ENCODE measurements around the gene EXOSC2. TPM values are rescaled to one million over a fixed set of nuclear protein-coding genes. Genes with fewer than 3 reads are reported as not detected.

Gene EXOSC2
- total and polyA plus RNA-seq, 2 of the 4 experiments (the other 2 are of a cell fraction), result 27.0 to 48.6 TPM

GRCh38 chr9:130692321-130692720 lies 1.3 kb upstream of the EXOSC2 start:
- H4K20me1 ChIP-seq (ENCODE audit: insufficient read depth, low read length), result peaks cover 3% of the 10 kb centered on the region; the same call in 1 of the 2 replicates
- no peak overlapping the region for H2BK15ac ChIP-seq (ENCODE audit: low read depth, low read length)
- BruUV-seq (replicated peaks), result no TSS peak
- no peak overlapping the region for H3K14ac ChIP-seq (replicated peaks; ENCODE audit: low read depth, low read length)
- TF ChIP-seq, protein P1, sequence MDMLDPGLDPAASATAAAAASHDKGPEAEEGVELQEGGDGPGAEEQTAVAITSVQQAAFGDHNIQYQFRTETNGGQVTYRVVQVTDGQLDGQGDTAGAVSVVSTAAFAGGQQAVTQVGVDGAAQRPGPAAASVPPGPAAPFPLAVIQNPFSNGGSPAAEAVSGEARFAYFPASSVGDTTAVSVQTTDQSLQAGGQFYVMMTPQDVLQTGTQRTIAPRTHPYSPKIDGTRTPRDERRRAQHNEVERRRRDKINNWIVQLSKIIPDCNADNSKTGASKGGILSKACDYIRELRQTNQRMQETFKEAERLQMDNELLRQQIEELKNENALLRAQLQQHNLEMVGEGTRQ (IDR thresholded peaks at IDR 0.05; ENCODE audit: low read depth, low read length), result no peak
- 0 out of 2 replicates have a peak, but pooled peaks have one; percentile 6 for TF ChIP-seq CTCF (conservative IDR thresholded peaks at IDR 0.05; ENCODE audit: low read depth, low read length)
- H2AK9ac ChIP-seq (replicated peaks; ENCODE audit: low read depth, low read length, poor library complexity), result no peak overlapping the region
- no peak overlapping the region for H3K9ac ChIP-seq (ENCODE audit: low read depth, low read length)
- H3K4ac ChIP-seq (ENCODE audit: low read depth, low read length), result no peak overlapping the region
- peaks cover 8% of the 10 kb centered on the region for H3K9me1 ChIP-seq (ENCODE audit: insufficient read depth, low read length)
- intact Hi-C loops (cut with micrococcal nuclease), result no loop called here
- H3K9me3 ChIP-seq (ENCODE audit: control insufficient read depth, insufficient read depth, low read length), result no peaks in the 10 kb centered on the region
- dilution Hi-C loops (cut with HindIII; ENCODE audit: low sequenced_read_pairs, unreplicated experiment), result no loop called here
- no peak overlapping the region; the same call in 1 of the 2 replicates for H2AK5ac ChIP-seq (ENCODE audit: low read depth, low read length)
- DNase-seq (no peak), ATAC-seq (ENCODE audit: low read depth) (no peak)
- ChIA-PET CTCF (interaction anchor here (1.2 kb wide), 1 partner anchor 9 kb away, joined by 6 read pairs; no protein-coding TSS in a partner anchor), POLR2A (ENCODE audit: unreplicated experiment) (no interaction called here)
- H3K4me3 ChIP-seq (ENCODE audit: insufficient read depth, low read depth, low read length), result no peak overlapping the region
- H4K8ac ChIP-seq (ENCODE audit: low read depth in 2 of 2, low read length in 2 of 2), result peak overlapping the region; percentile 87 to 94; a peak in 2 of 4 replicates
- no peak overlapping the region for H2BK5ac ChIP-seq (ENCODE audit: low read depth, low read length, poor library complexity, severe bottlenecking)
- peaks cover 18 to 29% of the 10 kb centered on the region in 2 experiments for H3K79me1 ChIP-seq (ENCODE audit: low read depth in 1 of 2, low read length in 2 of 2)
- in situ Hi-C loops (cut with MboI; ENCODE audit: low sequenced_read_pairs), result no loop called here
- WGBS, 2 experiments (ENCODE audit: extremely low coverage in 2 of 2, insufficient read length in 1 of 2), result 58% methylated on average over 13 of the region's 25 CpGs; no CpG with 5 or more reads in 1 of the 2 experiments
- no peak overlapping the region for H4K91ac ChIP-seq (ENCODE audit: insufficient read depth, low read depth, low read length)
- no peaks in the 10 kb centered on the region for H3K4me1 ChIP-seq (ENCODE audit: control insufficient read depth, insufficient read depth, low read length)
- no peak overlapping the region for H3K4me2 ChIP-seq (ENCODE audit: low read depth, low read length)
- peak overlapping the region; percentile 58; the same call in 1 of the 2 replicates for H4K5ac ChIP-seq (ENCODE audit: low read depth, low read length)
- no peaks in the 10 kb centered on the region for H3K27me3 ChIP-seq (ENCODE audit: control insufficient read depth, insufficient read depth, low read length)
- H2BK20ac ChIP-seq (ENCODE audit: low read depth, low read length), result no peak overlapping the region
- no peak overlapping the region for H3K27ac ChIP-seq (ENCODE audit: insufficient read depth, low read length)
- no peak overlapping the region for H3K23ac ChIP-seq (ENCODE audit: low read depth, low read length)
- peak overlapping the region; percentile 79 for H2AFZ ChIP-seq (replicated peaks; ENCODE audit: low read length, poor library complexity)
- H3K56ac ChIP-seq (ENCODE audit: extremely low read depth, insufficient read depth, low read length), result no peak overlapping the region
- peaks cover 14% of the 10 kb centered on the region for H3K36me3 ChIP-seq (ENCODE audit: control insufficient read depth, insufficient read depth, low read length)
- H3K18ac ChIP-seq (ENCODE audit: low read depth, low read length), result no peak overlapping the region
- H2BK120ac ChIP-seq (ENCODE audit: low read depth, low read length), result no peak overlapping the region
